HCT116 (cell line): ENCODE results near the gene IGF2R. TPM values are rescaled to one million over a fixed set of nuclear protein-coding genes. Genes with fewer than 3 reads are reported as not detected.

ENCODE experiments used
- ATAC-seq: fragments of 200-7000 bp; cut with Tn5 transposase; 2 replicates; pipeline ENCODE4 v1.9.1; 2020; ENCODE audit warnings: mild to moderate bottlenecking, moderate library complexity
- BruUV-seq: library from RNA; stranded (reverse); fragments of 400-500 nt; replicated peaks from 2 replicates; lab custom pipeline; 2021; lab: Mats Ljungman, UMichigan
- CTCF ChIA-PET: fragments of 300-600 bp; sonication (Branson Sonifier 250); formaldehyde crosslinking; loops from one replicate; lab custom pipeline; 2021; ENCODE audit warnings: antibody characterized with exemption; lab: Charles Lee
- POLR2A ChIA-PET: fragments of 300-600, 350-600 bp; sonication (Branson Sonifier 250); formaldehyde crosslinking; loops from one replicate; lab custom pipeline; 2021; ENCODE audit warnings: antibody characterized with exemption; lab: Charles Lee
- RAD21 ChIA-PET, 2 experiments: fragments of 300-600 bp; sonication (Branson Sonifier 250); formaldehyde crosslinking; loops; one replicate each; lab custom pipeline; 2023; ENCODE audit warnings: low total read pairs in 2 of 2; ENCODE audit not compliant: uncharacterized antibody in 2 of 2, unreplicated experiment in 2 of 2, low non-redundant PET in 1 of 2; lab: Charles Lee
- DNase-seq: peaks from one replicate; pipeline ENCODE4 v3.0.0-alpha.2; 2010; ENCODE audit warnings: low read depth, low spot score
- H2AFZ ChIP-seq: fragments of 200-600 bp; shearing (Covaris generic), sonication (generic); 2 replicates; pipeline ENCODE4 v1.6.1; 2017; ENCODE audit warnings: low read depth, mixed run types, mixed read lengths, antibody characterized with exemption, low read length; ENCODE audit not compliant: poor library complexity, severe bottlenecking
- H3K27ac ChIP-seq: 2 replicates; pipeline ENCODE4 v1.5.1; 2012; ENCODE audit warnings: low read depth, low read length
- H3K27me3 ChIP-seq: fragments of 200-600 bp; sonication (generic); 2 replicates; pipeline ENCODE4 v1.6.1; 2016; ENCODE audit warnings: mixed run types, low read length, mixed read lengths; ENCODE audit not compliant: insufficient read depth
- H3K36me3 ChIP-seq, 2 experiments: fragments of 200-500 bp in 1 of 2; fragments of 200-600 bp in 1 of 2; sonication (Bioruptor generic) in 1 of 2; sonication (generic) in 1 of 2; 2 replicates each; pipeline versions ENCODE4 v1.5.1 to v1.6.1; 2014 to 2016; ENCODE audit warnings: low read length in 2 of 2, inconsistent platforms in 1 of 2, mixed read lengths in 1 of 2, mixed run types in 1 of 2; ENCODE audit not compliant: insufficient read depth in 2 of 2, control insufficient read depth in 1 of 2
- H3K4me1 ChIP-seq, 2 experiments: fragments of 200-600 bp in 1 of 2; sonication (generic) in 1 of 2; 2 replicates each; pipeline versions ENCODE4 v1.5.1 to v1.6.1; 2012 to 2017; ENCODE audit warnings: low read length in 2 of 2, inconsistent platforms in 1 of 2, mild to moderate bottlenecking in 1 of 2, mixed read lengths in 1 of 2, mixed run types in 1 of 2, moderate library complexity in 1 of 2; ENCODE audit not compliant: insufficient read depth in 2 of 2, control insufficient read depth in 1 of 2
- H3K4me2 ChIP-seq: fragments of 200-600 bp; sonication (generic); 2 replicates; pipeline ENCODE4 v1.6.1; 2017; ENCODE audit warnings: mixed run types, low read length, mixed read lengths
- H3K4me3 ChIP-seq, 2 experiments: fragments of 200-600 bp in 1 of 2; sonication (generic) in 1 of 2; replicated peaks in 1 of 2; 2 replicates each; pipeline ENCODE4 v1.5.1; 2011 to 2016; ENCODE audit warnings: low read length in 2 of 2, control low read depth in 1 of 2, low read depth in 1 of 2, mild to moderate bottlenecking in 1 of 2, mixed read lengths in 1 of 2, mixed run types in 1 of 2
- H3K79me2 ChIP-seq: fragments of 200-600 bp; sonication (generic); 2 replicates; pipeline ENCODE4 v1.6.1; 2017; ENCODE audit warnings: mild to moderate bottlenecking, mixed run types, low read length, moderate library complexity, mixed read lengths; ENCODE audit not compliant: insufficient read depth
- H3K9ac ChIP-seq: fragments of 200-600 bp; sonication (generic); 2 replicates; pipeline ENCODE4 v1.6.1; 2016; ENCODE audit warnings: low read length, mixed read lengths
- H3K9me2 ChIP-seq: fragments of 200-600 bp; sonication (generic), shearing (Covaris generic); 2 replicates; pipeline ENCODE4 v1.6.1; 2017; ENCODE audit warnings: mixed run types, mild to moderate bottlenecking, moderate library complexity; ENCODE audit not compliant: insufficient read depth
- H3K9me3 ChIP-seq, 2 experiments: fragments of 200-500 bp in 1 of 2; fragments of 200-600 bp in 1 of 2; sonication (Bioruptor generic) in 1 of 2; sonication (generic) in 1 of 2; 2 replicates each; pipeline ENCODE4 v1.6.1; 2014 to 2017; ENCODE audit warnings: low read length in 2 of 2, mixed read lengths in 2 of 2, inconsistent platforms in 1 of 2, low read depth in 1 of 2, mild to moderate bottlenecking in 1 of 2, mixed run types in 1 of 2, moderate library complexity in 1 of 2; ENCODE audit not compliant: control insufficient read depth in 1 of 2, insufficient read depth in 1 of 2
- H4K20me1 ChIP-seq: fragments of 200-600 bp; sonication (generic), shearing (Covaris generic); 2 replicates; pipeline ENCODE4 v1.6.1; 2017; ENCODE audit warnings: mixed run types, mild to moderate bottlenecking, moderate library complexity; ENCODE audit not compliant: insufficient read depth
- EZH2phosphoT487 ChIP-seq: fragments of 200-600 bp; IDR thresholded peaks from 2 replicates; pipeline ENCODE4 v1.6.1; 2018; ENCODE audit warnings: antibody characterized with exemption, borderline replicate concordance
- JUND ChIP-seq: IDR thresholded peaks from 2 replicates; pipeline ENCODE4 v1.6.1; 2012
- intact Hi-C: fragments of 100-400 bp; cut with micrococcal nuclease; formaldehyde crosslinking; loops from 2 replicates; pipeline ENCODE4 v1.10.0; 2022
- total RNA-seq: library from RNA; stranded (reverse); gene quantifications from one replicate; pipeline ENCODE4 v1.2.1, GENCODE V29; 2021; ENCODE audit not compliant: unreplicated experiment
- TF ChIP-seq, protein P1 (sequence below): IDR thresholded peaks from 2 replicates; pipeline ENCODE4 v1.6.1; 2012
- TF ChIP-seq, protein P2 (sequence below): IDR thresholded peaks from 2 replicates; pipeline ENCODE4 v1.6.1; 2012; ENCODE audit warnings: low read depth

The IGF2R gene
- total RNA-seq, 1 experiment from 2014 or later: 37.0 TPM

DNA sequence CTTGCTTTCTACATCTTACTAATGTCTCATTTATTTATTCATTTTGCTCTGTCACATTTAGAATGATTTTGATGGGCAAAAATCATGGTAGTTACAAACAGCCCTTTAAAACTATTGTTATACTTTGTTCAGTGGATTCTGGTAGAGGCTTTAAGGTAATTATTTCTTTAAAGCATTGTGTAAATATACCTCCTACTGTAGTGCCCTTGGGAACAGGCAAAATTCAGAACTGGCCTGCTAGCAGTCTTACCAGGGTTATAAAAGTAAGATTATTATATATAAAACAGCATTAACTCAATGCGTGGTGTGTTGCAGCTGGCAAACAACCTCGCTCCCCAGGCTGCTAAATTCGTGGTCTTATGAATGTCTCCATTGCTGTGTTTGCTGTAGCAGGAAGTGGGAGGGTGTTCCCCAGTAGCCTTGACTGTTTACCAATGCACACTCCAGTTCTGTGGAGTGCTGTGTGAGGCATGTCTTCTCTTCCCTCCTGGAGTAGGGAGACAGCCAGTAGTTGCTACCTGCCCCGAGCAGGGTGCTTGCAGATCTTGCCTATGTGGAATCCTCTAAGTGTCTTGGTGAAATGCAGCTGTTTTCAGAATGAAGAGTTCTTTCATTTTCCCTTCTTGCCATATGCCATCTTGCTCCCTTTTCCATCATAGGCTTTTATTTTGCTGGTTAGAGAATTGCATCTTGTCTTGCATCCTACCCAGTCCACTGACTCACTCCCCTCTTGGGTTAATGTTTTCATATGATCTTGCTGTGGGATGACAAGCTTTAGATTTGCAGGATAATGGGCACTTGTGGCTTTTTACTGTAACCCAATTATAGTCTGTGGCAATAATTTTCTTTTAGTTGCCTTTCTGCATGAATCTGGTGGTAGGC is 45.3 kb downstream of the IGF2R start:
- H3K4me3 ChIP-seq: no peak overlapping the region
- ChIA-PET POLR2A (no interaction called here), RAD21 (no interaction called here), CTCF (no interaction called here)
- H3K9me3 ChIP-seq: no peaks in the 10 kb centered on the region
- H3K4me1 ChIP-seq: no peaks in the 10 kb centered on the region
- H3K4me2 ChIP-seq: no peak overlapping the region
- no peaks in the 10 kb centered on the region; the same call in 1 of the 2 replicates for H3K79me2 ChIP-seq
- no peaks in the 10 kb centered on the region for H3K27me3 ChIP-seq
- intact Hi-C loops: no loop called here
- no peaks in the 10 kb centered on the region for H4K20me1 ChIP-seq
- DNase-seq (no peak), ATAC-seq (no peak)
- no peak overlapping the region for H3K9ac ChIP-seq
- peaks cover 0 to 15% of the 10 kb centered on the region in 2 experiments; a peak in 2 of 4 replicates for H3K36me3 ChIP-seq
- H3K9me2 ChIP-seq: no peaks in the 10 kb centered on the region
- no TSS peak for BruUV-seq
- TF ChIP-seq JUND (no peak), EZH2phosphoT487 (no peak)
- TF ChIP-seq, protein P1, sequence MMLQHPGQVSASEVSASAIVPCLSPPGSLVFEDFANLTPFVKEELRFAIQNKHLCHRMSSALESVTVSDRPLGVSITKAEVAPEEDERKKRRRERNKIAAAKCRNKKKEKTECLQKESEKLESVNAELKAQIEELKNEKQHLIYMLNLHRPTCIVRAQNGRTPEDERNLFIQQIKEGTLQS: no peak
- TF ChIP-seq, protein P2, sequence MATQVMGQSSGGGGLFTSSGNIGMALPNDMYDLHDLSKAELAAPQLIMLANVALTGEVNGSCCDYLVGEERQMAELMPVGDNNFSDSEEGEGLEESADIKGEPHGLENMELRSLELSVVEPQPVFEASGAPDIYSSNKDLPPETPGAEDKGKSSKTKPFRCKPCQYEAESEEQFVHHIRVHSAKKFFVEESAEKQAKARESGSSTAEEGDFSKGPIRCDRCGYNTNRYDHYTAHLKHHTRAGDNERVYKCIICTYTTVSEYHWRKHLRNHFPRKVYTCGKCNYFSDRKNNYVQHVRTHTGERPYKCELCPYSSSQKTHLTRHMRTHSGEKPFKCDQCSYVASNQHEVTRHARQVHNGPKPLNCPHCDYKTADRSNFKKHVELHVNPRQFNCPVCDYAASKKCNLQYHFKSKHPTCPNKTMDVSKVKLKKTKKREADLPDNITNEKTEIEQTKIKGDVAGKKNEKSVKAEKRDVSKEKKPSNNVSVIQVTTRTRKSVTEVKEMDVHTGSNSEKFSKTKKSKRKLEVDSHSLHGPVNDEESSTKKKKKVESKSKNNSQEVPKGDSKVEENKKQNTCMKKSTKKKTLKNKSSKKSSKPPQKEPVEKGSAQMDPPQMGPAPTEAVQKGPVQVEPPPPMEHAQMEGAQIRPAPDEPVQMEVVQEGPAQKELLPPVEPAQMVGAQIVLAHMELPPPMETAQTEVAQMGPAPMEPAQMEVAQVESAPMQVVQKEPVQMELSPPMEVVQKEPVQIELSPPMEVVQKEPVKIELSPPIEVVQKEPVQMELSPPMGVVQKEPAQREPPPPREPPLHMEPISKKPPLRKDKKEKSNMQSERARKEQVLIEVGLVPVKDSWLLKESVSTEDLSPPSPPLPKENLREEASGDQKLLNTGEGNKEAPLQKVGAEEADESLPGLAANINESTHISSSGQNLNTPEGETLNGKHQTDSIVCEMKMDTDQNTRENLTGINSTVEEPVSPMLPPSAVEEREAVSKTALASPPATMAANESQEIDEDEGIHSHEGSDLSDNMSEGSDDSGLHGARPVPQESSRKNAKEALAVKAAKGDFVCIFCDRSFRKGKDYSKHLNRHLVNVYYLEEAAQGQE: no peak
- no peak overlapping the region for H3K27ac ChIP-seq
- no peak overlapping the region for H2AFZ ChIP-seq
